ENCODE data around the gene ITGA2. TPM values are rescaled to one million over a fixed set of nuclear protein-coding genes. Genes with fewer than 3 reads are reported as not detected.

ITGA2 gene
- total RNA-seq, 1 experiment from 2014 or later, result 0.69 TPM

- intact Hi-C loops (cut with micrococcal nuclease; ENCODE audit: unreplicated experiment), result no loop called here
- no peaks in the 10 kb centered on the region for H3K27me3 ChIP-seq (replicated peaks; ENCODE audit: insufficient read depth, low read depth, low read length, poor library complexity)
- DNase-seq (ENCODE audit: low spot score), result no peak
- TF ChIP-seq EZH2 (IDR thresholded peaks at IDR 0.05; ENCODE audit: borderline replicate concordance, low read depth, low read length, poor library complexity, severe bottlenecking) (no peak), CTCF (conservative IDR thresholded peaks at IDR 0.05; ENCODE audit: low read depth, low read length) (no peak)
- CTCF ChIA-PET, result no interaction called here
- H3K9me3 ChIP-seq (ENCODE audit: low read depth, low read length, poor library complexity, severe bottlenecking), result no peaks in the 10 kb centered on the region
- peaks cover 5% of the 10 kb centered on the region for H3K4me1 ChIP-seq (ENCODE audit: insufficient read depth, low read length, poor library complexity, severe bottlenecking)
- H3K36me3 ChIP-seq (ENCODE audit: insufficient read depth, low read length, poor library complexity, severe bottlenecking), result no peaks in the 10 kb centered on the region
- BruUV-seq (replicated peaks), result no TSS peak
- no peak overlapping the region for H3K27ac ChIP-seq (ENCODE audit: low read depth, low read length, poor library complexity, severe bottlenecking)
- H3K4me3 ChIP-seq (ENCODE audit: low read depth, low read length, poor library complexity, severe bottlenecking), result no peak overlapping the region
- POLR2A ChIA-PET (ENCODE audit: low non-redundant PET), result no interaction called here
These were observed 41.7 kb downstream of the ITGA2 start for GRCh38 chr5:53030893-53031292.

GRCh38 chr5:53031695-53032096 is 42.5 kb downstream of the ITGA2 start:
- CTCF ChIA-PET, result no interaction called here
- Histone ChIP-seq H3K27me3 (replicated peaks; ENCODE audit: insufficient read depth, low read depth, low read length, poor library complexity) (no peaks in the 10 kb centered on the region), H3K27ac (ENCODE audit: low read depth, low read length, poor library complexity, severe bottlenecking) (no peak overlapping the region), H3K4me1 (ENCODE audit: insufficient read depth, low read length, poor library complexity, severe bottlenecking) (peaks cover 5% of the 10 kb centered on the region), H3K9me3 (ENCODE audit: low read depth, low read length, poor library complexity, severe bottlenecking) (no peaks in the 10 kb centered on the region), H3K4me3 (ENCODE audit: low read depth, low read length, poor library complexity, severe bottlenecking) (no peak overlapping the region), H3K36me3 (ENCODE audit: insufficient read depth, low read length, poor library complexity, severe bottlenecking) (no peaks in the 10 kb centered on the region)
- intact Hi-C loops (cut with micrococcal nuclease; ENCODE audit: unreplicated experiment), result no loop called here
- POLR2A ChIA-PET (ENCODE audit: low non-redundant PET), result no interaction called here
- DNase-seq (ENCODE audit: low spot score), result peak; percentile 28
- no TSS peak for BruUV-seq (replicated peaks)
- TF ChIP-seq EZH2 (IDR thresholded peaks at IDR 0.05; ENCODE audit: borderline replicate concordance, low read depth, low read length, poor library complexity, severe bottlenecking) (no peak), CTCF (conservative IDR thresholded peaks at IDR 0.05; ENCODE audit: low read depth, low read length) (no peak)

- H3K9me3 ChIP-seq (ENCODE audit: low read depth, low read length, poor library complexity, severe bottlenecking), result no peaks in the 10 kb centered on the region
- peaks cover 9% of the 10 kb centered on the region for H3K4me1 ChIP-seq (ENCODE audit: insufficient read depth, low read length, poor library complexity, severe bottlenecking)
- no TSS peak for BruUV-seq (replicated peaks)
- ChIA-PET POLR2A (ENCODE audit: low non-redundant PET) (no interaction called here), CTCF (interaction anchor here (0.5 kb wide), 1 partner anchor 92 kb away, joined by 4 read pairs; no protein-coding TSS in a partner anchor)
- no peaks in the 10 kb centered on the region for H3K36me3 ChIP-seq (ENCODE audit: insufficient read depth, low read length, poor library complexity, severe bottlenecking)
- intact Hi-C loops (cut with micrococcal nuclease; ENCODE audit: unreplicated experiment), result no loop called here
- H3K27ac ChIP-seq (ENCODE audit: low read depth, low read length, poor library complexity, severe bottlenecking), result no peak overlapping the region
- H3K27me3 ChIP-seq (replicated peaks; ENCODE audit: insufficient read depth, low read depth, low read length, poor library complexity), result no peaks in the 10 kb centered on the region
- TF ChIP-seq CTCF (conservative IDR thresholded peaks at IDR 0.05; ENCODE audit: low read depth, low read length) (no peak), EZH2 (IDR thresholded peaks at IDR 0.05; ENCODE audit: borderline replicate concordance, low read depth, low read length, poor library complexity, severe bottlenecking) (no peak)
- no peak overlapping the region for H3K4me3 ChIP-seq (ENCODE audit: low read depth, low read length, poor library complexity, severe bottlenecking)
- no peak for DNase-seq (ENCODE audit: low spot score)
These were observed 43.0 kb downstream of the ITGA2 start for GRCh38 chr5:53032188-53032587.
